ENCODE results near the gene RASAL3.

GRCh38 chr19:15452111-15453047, 12.0 kb downstream of the RASAL3 start:
- peak; percentile 81 to 98 (median 88) for TF ChIP-seq POLR2AphosphoS5 (IDR thresholded peaks at IDR 0.05)
- TF ChIP-seq, protein P1, sequence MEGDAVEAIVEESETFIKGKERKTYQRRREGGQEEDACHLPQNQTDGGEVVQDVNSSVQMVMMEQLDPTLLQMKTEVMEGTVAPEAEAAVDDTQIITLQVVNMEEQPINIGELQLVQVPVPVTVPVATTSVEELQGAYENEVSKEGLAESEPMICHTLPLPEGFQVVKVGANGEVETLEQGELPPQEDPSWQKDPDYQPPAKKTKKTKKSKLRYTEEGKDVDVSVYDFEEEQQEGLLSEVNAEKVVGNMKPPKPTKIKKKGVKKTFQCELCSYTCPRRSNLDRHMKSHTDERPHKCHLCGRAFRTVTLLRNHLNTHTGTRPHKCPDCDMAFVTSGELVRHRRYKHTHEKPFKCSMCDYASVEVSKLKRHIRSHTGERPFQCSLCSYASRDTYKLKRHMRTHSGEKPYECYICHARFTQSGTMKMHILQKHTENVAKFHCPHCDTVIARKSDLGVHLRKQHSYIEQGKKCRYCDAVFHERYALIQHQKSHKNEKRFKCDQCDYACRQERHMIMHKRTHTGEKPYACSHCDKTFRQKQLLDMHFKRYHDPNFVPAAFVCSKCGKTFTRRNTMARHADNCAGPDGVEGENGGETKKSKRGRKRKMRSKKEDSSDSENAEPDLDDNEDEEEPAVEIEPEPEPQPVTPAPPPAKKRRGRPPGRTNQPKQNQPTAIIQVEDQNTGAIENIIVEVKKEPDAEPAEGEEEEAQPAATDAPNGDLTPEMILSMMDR (IDR thresholded peaks at IDR 0.05) = no peak
- TF ChIP-seq POLR2A (IDR thresholded peaks at IDR 0.05) = peak in 1 of 2 donors; percentile 28
